ENCODE results near the gene LDLRAD4. TPM values are rescaled to one million over a fixed set of nuclear protein-coding genes. Genes with fewer than 3 reads are reported as not detected.
A peak's percentile ranks its signal among the peaks of the same experiment; 100 is the strongest.

Gene LDLRAD4
- total RNA-seq, 2 experiments from 2014 or later, result 37.3 to 38.5 TPM

DNA sequence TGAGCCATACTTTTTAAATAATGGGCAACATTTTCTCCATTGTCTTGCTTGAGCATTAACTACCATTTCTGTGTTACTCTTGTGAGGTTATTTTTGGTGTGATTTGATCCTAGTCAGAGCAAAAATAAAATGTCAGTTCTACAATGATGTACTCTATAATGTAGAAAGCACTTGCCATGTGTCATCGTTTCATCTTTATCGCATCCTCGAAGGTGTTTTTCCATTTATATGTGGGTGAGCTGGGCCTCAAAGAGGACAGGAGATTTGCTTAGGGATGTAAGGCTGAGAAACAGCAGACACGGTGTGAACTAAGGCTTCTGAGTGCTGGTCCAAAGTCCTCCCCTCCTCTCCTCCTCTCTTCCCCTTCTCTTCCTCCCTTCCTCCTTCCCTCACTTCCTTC, 308.0 kb downstream of the LDLRAD4 start:
- no peak overlapping the region for H3K4me3 Mint-ChIP-seq
- no peaks in the 10 kb centered on the region for H3K9me3 Mint-ChIP-seq
- H3K36me3 Mint-ChIP-seq (ENCODE audit: low read depth), result peaks cover 5% of the 10 kb centered on the region
- DNase-seq (no peak), ATAC-seq (peak; percentile 60)
- TF ChIP-seq, protein P1, sequence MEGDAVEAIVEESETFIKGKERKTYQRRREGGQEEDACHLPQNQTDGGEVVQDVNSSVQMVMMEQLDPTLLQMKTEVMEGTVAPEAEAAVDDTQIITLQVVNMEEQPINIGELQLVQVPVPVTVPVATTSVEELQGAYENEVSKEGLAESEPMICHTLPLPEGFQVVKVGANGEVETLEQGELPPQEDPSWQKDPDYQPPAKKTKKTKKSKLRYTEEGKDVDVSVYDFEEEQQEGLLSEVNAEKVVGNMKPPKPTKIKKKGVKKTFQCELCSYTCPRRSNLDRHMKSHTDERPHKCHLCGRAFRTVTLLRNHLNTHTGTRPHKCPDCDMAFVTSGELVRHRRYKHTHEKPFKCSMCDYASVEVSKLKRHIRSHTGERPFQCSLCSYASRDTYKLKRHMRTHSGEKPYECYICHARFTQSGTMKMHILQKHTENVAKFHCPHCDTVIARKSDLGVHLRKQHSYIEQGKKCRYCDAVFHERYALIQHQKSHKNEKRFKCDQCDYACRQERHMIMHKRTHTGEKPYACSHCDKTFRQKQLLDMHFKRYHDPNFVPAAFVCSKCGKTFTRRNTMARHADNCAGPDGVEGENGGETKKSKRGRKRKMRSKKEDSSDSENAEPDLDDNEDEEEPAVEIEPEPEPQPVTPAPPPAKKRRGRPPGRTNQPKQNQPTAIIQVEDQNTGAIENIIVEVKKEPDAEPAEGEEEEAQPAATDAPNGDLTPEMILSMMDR (IDR thresholded peaks at IDR 0.05), result no peak
- intact Hi-C loops (cut with micrococcal nuclease), result no loop called here
- POLR2A ChIA-PET, result interaction anchor here (1.3 kb wide), 1 partner anchor 13 kb away, joined by 4 read pairs; no protein-coding TSS in a partner anchor
- peak overlapping the region; percentile 22 for H3K27ac Mint-ChIP-seq
- CTCF ChIA-PET, result interaction anchor here (0.8 to 1.9 kb wide), 3 partner anchors 11 to 310 kb away, joined by 3 to 10 read pairs (median 3); no protein-coding TSS in a partner anchor
- no peaks in the 10 kb centered on the region for H3K27me3 Mint-ChIP-seq
- H3K4me1 Mint-ChIP-seq (ENCODE audit: low read depth), result peaks cover 19% of the 10 kb centered on the region

DNA sequence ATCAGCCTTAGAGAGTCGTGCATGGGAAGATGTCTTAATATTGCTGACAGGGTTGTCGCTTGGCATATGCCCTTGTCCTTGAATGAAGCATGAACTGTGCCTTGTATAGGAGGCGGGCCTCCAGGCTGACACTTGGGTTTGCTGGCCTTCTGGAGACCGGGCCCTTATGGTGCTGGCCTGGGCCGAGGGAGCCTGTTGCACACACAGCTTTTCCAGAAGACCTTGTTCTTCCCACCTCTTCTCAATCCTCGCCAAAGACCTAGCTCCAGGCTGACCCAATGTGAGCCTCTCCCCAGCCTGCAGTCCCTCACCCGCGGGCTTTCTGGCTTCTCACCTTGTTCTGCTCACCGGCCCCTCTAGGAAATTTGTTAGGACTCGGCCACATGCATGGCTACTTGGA, 308.7 kb downstream of the LDLRAD4 start:
- no peak for DNase-seq
- peaks cover 19% of the 10 kb centered on the region for H3K4me1 Mint-ChIP-seq (ENCODE audit: low read depth)
- TF ChIP-seq, protein P1 (IDR thresholded peaks at IDR 0.05), result no peak
- POLR2A ChIA-PET, result interaction anchor here (1.9 kb wide), 1 partner anchor 11 kb away, joined by 7 read pairs; no protein-coding TSS in a partner anchor
- no peak overlapping the region for H3K27ac Mint-ChIP-seq
- H3K36me3 Mint-ChIP-seq (ENCODE audit: low read depth), result peaks cover 5% of the 10 kb centered on the region
- no peaks in the 10 kb centered on the region for H3K9me3 Mint-ChIP-seq
- H3K4me3 Mint-ChIP-seq, result no peak overlapping the region
- ATAC-seq, result no peak
- CTCF ChIA-PET, result interaction anchor here (1.4 to 2.1 kb wide), 3 partner anchors 11 to 311 kb away, joined by 3 to 6 read pairs (median 3); no protein-coding TSS in a partner anchor
- H3K27me3 Mint-ChIP-seq, result no peaks in the 10 kb centered on the region
- intact Hi-C loops (cut with micrococcal nuclease), result no loop called here

DNA sequence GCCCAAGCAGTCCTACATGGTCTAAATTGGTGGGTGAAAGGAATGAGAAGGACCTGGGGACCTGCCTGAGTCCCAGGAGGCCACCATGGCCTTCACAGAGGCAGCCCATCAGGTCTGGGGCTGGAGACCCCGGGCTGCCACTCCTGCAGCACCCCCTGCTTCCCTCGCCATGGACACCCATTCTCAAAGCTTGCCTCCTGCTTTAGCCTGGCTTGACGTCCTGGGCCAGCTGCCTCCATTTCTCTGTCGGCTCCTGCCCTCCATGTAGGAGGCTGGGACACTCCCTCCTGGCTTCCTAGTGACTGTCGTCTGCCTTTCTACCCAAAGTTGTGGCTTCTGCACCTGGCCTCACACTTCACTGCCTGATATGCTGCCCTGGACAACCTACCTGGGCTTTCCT, 309.2 kb downstream of the LDLRAD4 start:
- ATAC-seq (no peak), DNase-seq (no peak)
- H3K9me3 Mint-ChIP-seq, result no peaks in the 10 kb centered on the region
- intact Hi-C loops (cut with micrococcal nuclease), result no loop called here
- peaks cover 5% of the 10 kb centered on the region for H3K36me3 Mint-ChIP-seq (ENCODE audit: low read depth)
- H3K27ac Mint-ChIP-seq, result no peak overlapping the region
- peaks cover 19% of the 10 kb centered on the region for H3K4me1 Mint-ChIP-seq (ENCODE audit: low read depth)
- H3K27me3 Mint-ChIP-seq, result no peaks in the 10 kb centered on the region
- CTCF ChIA-PET, result interaction anchor here (1.4 to 2.1 kb wide), 2 partner anchors 30 to 312 kb away, joined by 3 to 6 read pairs; no protein-coding TSS in a partner anchor
- H3K4me3 Mint-ChIP-seq, result no peak overlapping the region
- POLR2A ChIA-PET, result interaction anchor here (1.9 kb wide), 1 partner anchor 10 kb away, joined by 7 read pairs; no protein-coding TSS in a partner anchor
- TF ChIP-seq, protein P1 (IDR thresholded peaks at IDR 0.05), result no peak

DNA sequence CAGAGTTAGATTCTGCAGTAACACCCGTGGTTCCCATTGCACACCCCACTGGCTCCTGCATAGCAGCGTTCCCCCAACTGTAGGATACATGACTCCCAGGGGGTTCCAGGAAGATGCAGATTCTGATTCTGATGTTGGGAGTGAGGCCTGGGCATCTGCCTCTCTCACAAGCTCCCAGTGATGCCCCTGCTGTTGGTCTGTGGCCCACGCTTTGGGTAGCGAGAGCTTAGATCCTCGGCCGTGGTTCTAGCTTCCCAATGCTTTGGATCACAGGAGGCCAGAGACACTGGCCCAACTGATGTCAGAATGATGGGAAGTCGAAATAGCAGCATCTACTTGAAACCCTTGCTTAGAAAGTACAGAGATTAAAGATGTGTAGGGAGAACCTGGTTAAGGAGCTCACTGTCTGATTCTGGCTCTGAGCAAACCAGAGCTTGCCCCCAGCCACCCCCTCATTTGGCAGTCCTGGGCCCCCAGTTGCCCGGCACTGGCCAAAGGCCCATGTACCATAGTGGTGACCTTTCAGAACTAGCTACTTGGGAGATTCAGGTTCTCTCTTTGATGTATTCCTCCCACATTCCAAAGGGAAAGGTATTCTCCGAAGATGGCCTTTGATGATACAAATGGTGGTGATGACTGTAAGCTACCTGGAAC, 310.3 kb downstream of the LDLRAD4 start:
- intact Hi-C loops (cut with micrococcal nuclease), result no loop called here
- Mint-ChIP-seq H3K27me3 (no peaks in the 10 kb centered on the region), H3K27ac (no peak overlapping the region), H3K36me3 (ENCODE audit: low read depth) (peaks cover 5% of the 10 kb centered on the region), H3K9me3 (no peaks in the 10 kb centered on the region), H3K4me3 (no peak overlapping the region), H3K4me1 (ENCODE audit: low read depth) (peaks cover 26% of the 10 kb centered on the region)
- DNase-seq (no peak), ATAC-seq (no peak)
- ChIA-PET CTCF (interaction anchor here (0.6 to 2.1 kb wide), 2 partner anchors 313 to 359 kb away, joined by 4 to 6 read pairs; no protein-coding TSS in a partner anchor), POLR2A (interaction anchor here (1.9 kb wide), 1 partner anchor 9 kb away, joined by 7 read pairs; no protein-coding TSS in a partner anchor)
- TF ChIP-seq, protein P1 (IDR thresholded peaks at IDR 0.05), result no peak
